Ishikawa (cell line): ENCODE data around the gene FRZB.

Experiments used
- CEBPB ChIP-seq: IDR thresholded peaks from 2 replicates; pipeline ENCODE4 v1.6.1; 2012
- CREB1 ChIP-seq: IDR thresholded peaks from 2 replicates; pipeline ENCODE4 v1.6.1; 2012; ENCODE audit warnings: low read depth
- EGR1 ChIP-seq: IDR thresholded peaks from 2 replicates; pipeline ENCODE4 v1.6.1; 2012
- EP300 ChIP-seq: IDR thresholded peaks from 2 replicates; pipeline ENCODE4 v1.6.1; 2012; ENCODE audit warnings: borderline replicate concordance
- FOXM1 ChIP-seq: IDR thresholded peaks from 2 replicates; pipeline ENCODE4 v1.6.1; 2012; ENCODE audit warnings: low read depth, borderline replicate concordance
- NFIC ChIP-seq: IDR thresholded peaks from 2 replicates; pipeline ENCODE4 v1.6.1; 2012
- RAD21 ChIP-seq: IDR thresholded peaks from 2 replicates; pipeline ENCODE4 v1.6.1; 2012; ENCODE audit warnings: low read depth
- TAF1 ChIP-seq: IDR thresholded peaks from 2 replicates; pipeline ENCODE4 v1.6.1; 2012; ENCODE audit warnings: low read depth, mild to moderate bottlenecking
- TCF12 ChIP-seq: IDR thresholded peaks from 2 replicates; pipeline ENCODE4 v1.6.1; 2012; ENCODE audit warnings: low read depth
- TEAD4 ChIP-seq: IDR thresholded peaks from 2 replicates; pipeline ENCODE4 v1.6.1; 2012
- YY1 ChIP-seq: IDR thresholded peaks from 2 replicates; pipeline ENCODE4 v1.6.1; 2012; ENCODE audit warnings: low read depth
- ZBTB7A ChIP-seq: IDR thresholded peaks from 2 replicates; pipeline ENCODE4 v1.6.1; 2012; ENCODE audit warnings: low read depth
- TF ChIP-seq, protein P1 (sequence below): IDR thresholded peaks from 2 replicates; pipeline ENCODE4 v1.6.1; 2012; ENCODE audit warnings: low read depth, mild to moderate bottlenecking
- TF ChIP-seq, protein P2 (sequence below): IDR thresholded peaks from 2 replicates; pipeline ENCODE4 v1.6.1; 2012
- TF ChIP-seq, protein P3 (sequence below): IDR thresholded peaks from 2 replicates; pipeline ENCODE4 v1.6.1; 2012

FRZB gene

DNA sequence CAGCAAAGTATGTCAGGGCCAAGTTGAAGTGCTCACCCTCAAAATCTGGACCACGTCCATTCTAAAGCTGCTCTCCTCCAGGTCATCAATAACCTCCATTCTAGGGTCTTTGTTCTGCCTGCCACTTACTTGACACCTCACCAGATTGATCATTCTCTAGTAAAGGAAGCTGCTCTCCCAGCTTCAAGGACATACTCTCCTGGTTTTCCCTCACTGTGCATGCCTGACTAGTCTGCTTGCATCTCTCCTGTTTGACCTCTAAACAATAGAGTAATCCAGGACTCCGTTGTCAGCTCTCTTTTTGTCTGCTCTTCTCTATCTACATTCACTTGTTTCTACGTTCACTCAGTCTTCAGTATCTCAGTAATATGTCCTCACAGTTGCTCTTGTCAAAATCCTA lies 59.1 kb downstream of the FRZB start:
- TF ChIP-seq TAF1 (no peak), CREB1 (no peak), TEAD4 (no peak), YY1 (no peak), NFIC (no peak), FOXM1 (no peak), ZBTB7A (no peak), EP300 (no peak), CEBPB (no peak), EGR1 (no peak), RAD21 (no peak), TCF12 (no peak)
- TF ChIP-seq, protein P1, sequence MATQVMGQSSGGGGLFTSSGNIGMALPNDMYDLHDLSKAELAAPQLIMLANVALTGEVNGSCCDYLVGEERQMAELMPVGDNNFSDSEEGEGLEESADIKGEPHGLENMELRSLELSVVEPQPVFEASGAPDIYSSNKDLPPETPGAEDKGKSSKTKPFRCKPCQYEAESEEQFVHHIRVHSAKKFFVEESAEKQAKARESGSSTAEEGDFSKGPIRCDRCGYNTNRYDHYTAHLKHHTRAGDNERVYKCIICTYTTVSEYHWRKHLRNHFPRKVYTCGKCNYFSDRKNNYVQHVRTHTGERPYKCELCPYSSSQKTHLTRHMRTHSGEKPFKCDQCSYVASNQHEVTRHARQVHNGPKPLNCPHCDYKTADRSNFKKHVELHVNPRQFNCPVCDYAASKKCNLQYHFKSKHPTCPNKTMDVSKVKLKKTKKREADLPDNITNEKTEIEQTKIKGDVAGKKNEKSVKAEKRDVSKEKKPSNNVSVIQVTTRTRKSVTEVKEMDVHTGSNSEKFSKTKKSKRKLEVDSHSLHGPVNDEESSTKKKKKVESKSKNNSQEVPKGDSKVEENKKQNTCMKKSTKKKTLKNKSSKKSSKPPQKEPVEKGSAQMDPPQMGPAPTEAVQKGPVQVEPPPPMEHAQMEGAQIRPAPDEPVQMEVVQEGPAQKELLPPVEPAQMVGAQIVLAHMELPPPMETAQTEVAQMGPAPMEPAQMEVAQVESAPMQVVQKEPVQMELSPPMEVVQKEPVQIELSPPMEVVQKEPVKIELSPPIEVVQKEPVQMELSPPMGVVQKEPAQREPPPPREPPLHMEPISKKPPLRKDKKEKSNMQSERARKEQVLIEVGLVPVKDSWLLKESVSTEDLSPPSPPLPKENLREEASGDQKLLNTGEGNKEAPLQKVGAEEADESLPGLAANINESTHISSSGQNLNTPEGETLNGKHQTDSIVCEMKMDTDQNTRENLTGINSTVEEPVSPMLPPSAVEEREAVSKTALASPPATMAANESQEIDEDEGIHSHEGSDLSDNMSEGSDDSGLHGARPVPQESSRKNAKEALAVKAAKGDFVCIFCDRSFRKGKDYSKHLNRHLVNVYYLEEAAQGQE: no peak
- TF ChIP-seq, protein P2, sequence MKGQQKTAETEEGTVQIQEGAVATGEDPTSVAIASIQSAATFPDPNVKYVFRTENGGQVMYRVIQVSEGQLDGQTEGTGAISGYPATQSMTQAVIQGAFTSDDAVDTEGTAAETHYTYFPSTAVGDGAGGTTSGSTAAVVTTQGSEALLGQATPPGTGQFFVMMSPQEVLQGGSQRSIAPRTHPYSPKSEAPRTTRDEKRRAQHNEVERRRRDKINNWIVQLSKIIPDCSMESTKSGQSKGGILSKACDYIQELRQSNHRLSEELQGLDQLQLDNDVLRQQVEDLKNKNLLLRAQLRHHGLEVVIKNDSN: no peak

DNA sequence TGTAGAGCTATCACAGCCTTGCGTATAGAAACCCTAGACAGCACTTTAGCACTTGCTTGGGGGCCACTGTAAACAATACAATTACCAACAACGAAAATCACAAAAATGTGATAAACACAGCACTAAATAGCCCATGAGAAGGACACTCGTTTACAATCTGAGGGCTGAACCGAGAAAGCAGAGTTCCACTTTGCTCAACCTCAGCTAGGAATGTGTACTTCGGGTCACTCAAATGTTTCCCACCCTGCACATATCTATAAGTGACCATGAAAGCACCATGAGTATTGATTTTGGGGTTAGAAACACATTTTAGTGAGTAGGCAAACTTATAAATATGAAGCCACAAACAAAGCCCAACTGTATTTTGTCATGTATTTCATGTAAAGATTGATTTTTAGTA lies 62.3 kb downstream of the FRZB start:
- TF ChIP-seq YY1: no peak
- TF ChIP-seq FOXM1: no peak
- TF ChIP-seq NFIC: no peak
- TF ChIP-seq TCF12: no peak
- TF ChIP-seq, protein P1: no peak
- no peak for TF ChIP-seq RAD21
- TF ChIP-seq CEBPB: no peak
- TF ChIP-seq, protein P2: no peak
- TF ChIP-seq CREB1: no peak
- no peak for TF ChIP-seq TEAD4
- no peak for TF ChIP-seq EP300
- no peak for TF ChIP-seq TAF1
- TF ChIP-seq ZBTB7A: no peak
- TF ChIP-seq, protein P3, sequence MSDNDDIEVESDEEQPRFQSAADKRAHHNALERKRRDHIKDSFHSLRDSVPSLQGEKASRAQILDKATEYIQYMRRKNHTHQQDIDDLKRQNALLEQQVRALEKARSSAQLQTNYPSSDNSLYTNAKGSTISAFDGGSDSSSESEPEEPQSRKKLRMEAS: no peak
- TF ChIP-seq EGR1: no peak

DNA sequence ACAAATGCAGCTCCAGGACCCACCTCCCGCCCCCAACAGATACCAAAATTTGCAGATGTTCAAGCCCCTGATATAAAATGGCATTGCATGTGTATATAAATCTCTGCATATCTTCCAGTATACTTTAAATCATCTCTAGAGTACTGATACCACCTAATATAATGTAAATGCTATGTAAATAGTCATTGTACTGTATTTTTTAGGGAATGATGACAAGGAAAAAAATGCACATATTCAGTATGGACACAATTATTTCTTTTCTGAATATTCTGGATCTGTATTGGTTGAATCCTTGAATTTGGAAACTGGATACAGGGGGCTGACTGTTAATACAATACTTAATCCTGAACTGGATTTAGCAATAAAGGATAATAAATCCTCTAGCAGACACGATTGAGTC lies 67.7 kb downstream of the FRZB start:
- TF ChIP-seq RAD21 (no peak), CEBPB (no peak), TEAD4 (no peak), ZBTB7A (no peak), YY1 (no peak), TAF1 (no peak), EP300 (no peak), FOXM1 (no peak), EGR1 (no peak), NFIC (no peak), TCF12 (no peak), CREB1 (no peak)
- TF ChIP-seq, protein P1: no peak
- TF ChIP-seq, protein P2: no peak
- TF ChIP-seq, protein P3: no peak

DNA sequence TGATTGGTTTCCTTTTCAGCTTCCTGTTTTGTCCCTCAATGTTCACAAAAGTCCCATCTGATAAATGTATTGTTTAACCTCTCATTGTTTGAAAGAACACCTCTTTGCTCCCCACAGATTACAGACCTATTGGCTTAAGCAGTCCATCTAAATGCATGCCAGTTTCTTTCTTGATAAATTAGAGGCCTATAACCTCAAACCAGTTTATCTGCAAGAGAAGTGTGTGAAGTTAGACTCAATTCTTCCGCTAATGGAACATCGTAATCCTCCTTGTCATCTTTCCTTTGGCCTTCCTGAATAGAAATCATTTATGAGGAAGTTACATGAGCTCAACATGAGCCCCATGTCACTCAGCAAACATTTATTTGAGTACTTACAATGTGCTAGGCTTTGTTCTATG lies 74.0 kb downstream of the FRZB start:
- TF ChIP-seq CEBPB (no peak), NFIC (no peak), TEAD4 (no peak), TCF12 (no peak), RAD21 (no peak), YY1 (no peak), EP300 (no peak), ZBTB7A (no peak), CREB1 (no peak), EGR1 (no peak), FOXM1 (no peak)
- TF ChIP-seq, protein P3: no peak
- TF ChIP-seq, protein P2: no peak
